ENCODE measurements around the gene COPS9. TPM values are rescaled to one million over a fixed set of nuclear protein-coding genes. Genes with fewer than 3 reads are reported as not detected.

COPS9 gene
- total and polyA plus RNA-seq, 10 of the 15 experiments (the other 5 are each of a cell fraction or from before 2014, with no cell fraction given) = 80.8 to 419 (median 213) TPM

GRCh38 chr2:240089306-240089705 is 46.8 kb downstream of the COPS9 start (continued):
- TF ChIP-seq ZNF687 (IDR thresholded peaks at IDR 0.05) = no peak

- intact Hi-C loops (cut with micrococcal nuclease; ENCODE audit: unreplicated experiment) (no loop called here), in situ Hi-C loops (cut with MboI) (no loop called here)
- Histone ChIP-seq H3K4me3 (no peak overlapping the region), H3K4me2 (ENCODE audit: control insufficient read depth, insufficient read depth) (no peak overlapping the region), H3K9me3 (replicated peaks; ENCODE audit: control insufficient read depth, insufficient read depth, low read length) (no peaks in the 10 kb centered on the region; the same call in 2 of the 3 replicates), H3K4me1 (ENCODE audit: control insufficient read depth, insufficient read depth, low read length) (no peaks in the 10 kb centered on the region), H3K27me3 (replicated peaks in 1 of 2; ENCODE audit: control insufficient read depth in 2 of 2, insufficient read depth in 2 of 2, low read length in 1 of 2) (no peaks in the 10 kb centered on the region), H2AFZ (ENCODE audit: control insufficient read depth, low read depth, low read length) (no peak overlapping the region), H3K9ac (ENCODE audit: control insufficient read depth, insufficient read depth, low read length) (no peak overlapping the region), H4K20me1 (ENCODE audit: control insufficient read depth, insufficient read depth) (no peaks in the 10 kb centered on the region), H3K27ac (ENCODE audit: control insufficient read depth, insufficient read depth) (no peak overlapping the region), H3K36me3 (ENCODE audit: control insufficient read depth in 2 of 2, insufficient read depth in 2 of 2, low read length in 1 of 2) (no peaks in the 10 kb centered on the region), H3K79me2 (ENCODE audit: control insufficient read depth, insufficient read depth, low read length) (no peaks in the 10 kb centered on the region)
- ChIA-PET RAD21 (ENCODE audit: unreplicated experiment) (no interaction called here), CTCF (no interaction called here), POLR2A (no interaction called here), SMC1A (ENCODE audit: uncharacterized antibody, unreplicated experiment) (no interaction called here)
- DNase-seq (ENCODE audit: low read depth, low spot score) (no peak), ATAC-seq (no peak), FAIRE-seq (no peak)
- TF ChIP-seq, protein P1, sequence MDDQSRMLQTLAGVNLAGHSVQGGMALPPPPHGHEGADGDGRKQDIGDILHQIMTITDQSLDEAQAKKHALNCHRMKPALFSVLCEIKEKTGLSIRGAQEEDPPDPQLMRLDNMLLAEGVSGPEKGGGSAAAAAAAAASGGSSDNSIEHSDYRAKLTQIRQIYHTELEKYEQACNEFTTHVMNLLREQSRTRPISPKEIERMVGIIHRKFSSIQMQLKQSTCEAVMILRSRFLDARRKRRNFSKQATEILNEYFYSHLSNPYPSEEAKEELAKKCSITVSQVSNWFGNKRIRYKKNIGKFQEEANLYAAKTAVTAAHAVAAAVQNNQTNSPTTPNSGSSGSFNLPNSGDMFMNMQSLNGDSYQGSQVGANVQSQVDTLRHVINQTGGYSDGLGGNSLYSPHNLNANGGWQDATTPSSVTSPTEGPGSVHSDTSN (IDR thresholded peaks at IDR 0.05; ENCODE audit: insufficient replicate concordance, low read depth, low read length) = no peak
- TF ChIP-seq ATF3 (IDR thresholded peaks at IDR 0.05; ENCODE audit: borderline replicate concordance, extremely low read depth, low read depth, low read length) = no peak
- TF ChIP-seq NR2C2 (IDR thresholded peaks at IDR 0.05; ENCODE audit: borderline replicate concordance, control insufficient read depth, insufficient read length, low read depth) = no peak
- no peak for TF ChIP-seq ZBED1 (IDR thresholded peaks at IDR 0.05; ENCODE audit: borderline replicate concordance)
- no peak for TF ChIP-seq ZNF24 (IDR thresholded peaks at IDR 0.05)
- no peak for TF ChIP-seq ZBTB4 (CRISPR knock-in tag; IDR thresholded peaks at IDR 0.05)
- no peak for TF ChIP-seq PAX5 (IDR thresholded peaks at IDR 0.05; ENCODE audit: borderline replicate concordance, low read depth, low read length)
- no peak for TF ChIP-seq ZNF217 (IDR thresholded peaks at IDR 0.05)
- TF ChIP-seq, protein P2, sequence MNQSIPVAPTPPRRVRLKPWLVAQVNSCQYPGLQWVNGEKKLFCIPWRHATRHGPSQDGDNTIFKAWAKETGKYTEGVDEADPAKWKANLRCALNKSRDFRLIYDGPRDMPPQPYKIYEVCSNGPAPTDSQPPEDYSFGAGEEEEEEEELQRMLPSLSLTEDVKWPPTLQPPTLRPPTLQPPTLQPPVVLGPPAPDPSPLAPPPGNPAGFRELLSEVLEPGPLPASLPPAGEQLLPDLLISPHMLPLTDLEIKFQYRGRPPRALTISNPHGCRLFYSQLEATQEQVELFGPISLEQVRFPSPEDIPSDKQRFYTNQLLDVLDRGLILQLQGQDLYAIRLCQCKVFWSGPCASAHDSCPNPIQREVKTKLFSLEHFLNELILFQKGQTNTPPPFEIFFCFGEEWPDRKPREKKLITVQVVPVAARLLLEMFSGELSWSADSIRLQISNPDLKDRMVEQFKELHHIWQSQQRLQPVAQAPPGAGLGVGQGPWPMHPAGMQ (IDR thresholded peaks at IDR 0.05; ENCODE audit: borderline replicate concordance) = no peak
- no peak for TF ChIP-seq SREBF1 (IDR thresholded peaks at IDR 0.05; ENCODE audit: low read length)
- no TSS peak for BruUV-seq (replicated peaks)
These were observed 49.5 kb downstream of the COPS9 start for GRCh38 chr2:240086563-240086962.
